GM23338 (cell line): ENCODE results near the gene ZNF280D. TPM values are rescaled to one million over a fixed set of nuclear protein-coding genes. Genes with fewer than 3 reads are reported as not detected.
A peak's percentile ranks its signal among the peaks of the same experiment; 100 is the strongest.

Experiments used
- ATAC-seq: fragments of 200-7000 bp; cut with Tn5 transposase; 3 replicates; pipeline ENCODE4 v1.9.1; 2020
- DNase-seq: peaks from one replicate; pipeline ENCODE4 v3.0.0-alpha.2; 2015; ENCODE audit warnings: low spot score
- H2AFZ ChIP-seq: fragments of 200-600 bp; sonication (generic); 2 replicates; pipeline ENCODE4 v1.8.0; 2016; ENCODE audit warnings: antibody characterized with exemption, mild to moderate bottlenecking, moderate library complexity
- H3F3A ChIP-seq: fragments of 200-600 bp; sonication (generic); replicated peaks from 2 replicates; pipeline ENCODE4 v1.8.0; 2017; ENCODE audit warnings: antibody characterized with exemption, mixed run types, low read depth
- H3K27ac ChIP-seq: fragments of 200-600 bp; sonication (generic); 2 replicates; pipeline ENCODE4 v1.6.1; 2016; ENCODE audit warnings: low read depth
- H3K27me3 ChIP-seq: fragments of 200-600 bp; sonication (generic); 2 replicates; pipeline ENCODE4 v1.8.0; 2016; ENCODE audit warnings: mild to moderate bottlenecking, mixed run types, moderate library complexity; ENCODE audit not compliant: insufficient read depth
- H3K36me3 ChIP-seq: fragments of 200-600 bp; sonication (generic); 2 replicates; pipeline ENCODE4 v1.8.0; 2016; ENCODE audit warnings: mild to moderate bottlenecking; ENCODE audit not compliant: insufficient read depth
- H3K4me1 ChIP-seq: fragments of 200-600 bp; sonication (generic); 2 replicates; pipeline ENCODE4 v1.8.0; 2016; ENCODE audit warnings: mild to moderate bottlenecking, moderate library complexity; ENCODE audit not compliant: insufficient read depth
- H3K4me2 ChIP-seq: fragments of 200-600 bp; sonication (generic); 2 replicates; pipeline ENCODE4 v1.7.1; 2017; ENCODE audit warnings: mixed run types
- H3K4me3 ChIP-seq: fragments of 200-600 bp; sonication (generic); 2 replicates; pipeline ENCODE4 v1.6.1; 2016; ENCODE audit warnings: mixed run types
- H3K79me2 ChIP-seq: fragments of 200-600 bp; sonication (generic); replicated peaks from 2 replicates; pipeline ENCODE4 v1.8.0; 2017; ENCODE audit warnings: mild to moderate bottlenecking; ENCODE audit not compliant: insufficient read depth
- H3K9me2 ChIP-seq: fragments of 200-600 bp; sonication (generic); 2 replicates; pipeline ENCODE4 v1.8.0; 2017; ENCODE audit not compliant: insufficient read depth
- H4K20me1 ChIP-seq: fragments of 200-600 bp; sonication (generic); replicated peaks from 2 replicates; pipeline ENCODE4 v1.8.0; 2017; ENCODE audit warnings: mild to moderate bottlenecking; ENCODE audit not compliant: insufficient read depth
- H3K27ac Mint-ChIP-seq: 2 replicates; pipeline ENCODE4 v1.8.0; 2020; ENCODE audit warnings: inconsistent platforms, mild to moderate bottlenecking, moderate library complexity, mixed read lengths
- H3K27me3 Mint-ChIP-seq: 3 replicates; pipeline ENCODE4 v1.8.0; 2022; ENCODE audit warnings: low read depth, mild to moderate bottlenecking, moderate library complexity, mixed read lengths, inconsistent platforms; ENCODE audit not compliant: insufficient read depth, poor library complexity
- H3K36me3 Mint-ChIP-seq: 3 replicates; pipeline ENCODE4 v1.8.0; 2021; ENCODE audit warnings: low read depth, mild to moderate bottlenecking, inconsistent platforms, moderate library complexity, mixed read lengths
- H3K4me1 Mint-ChIP-seq: 3 replicates; pipeline ENCODE4 v1.8.0; 2020; ENCODE audit warnings: mild to moderate bottlenecking, inconsistent platforms, mixed read lengths
- H3K4me3 Mint-ChIP-seq: 3 replicates; pipeline ENCODE4 v1.8.0; 2021; ENCODE audit warnings: moderate library complexity, mild to moderate bottlenecking, inconsistent platforms, mixed read lengths
- H3K9me3 Mint-ChIP-seq: 3 replicates; pipeline ENCODE4 v1.8.0; 2020; ENCODE audit warnings: moderate library complexity, mild to moderate bottlenecking, inconsistent platforms, mixed read lengths
- CREB1 ChIP-seq: fragments of 250-450 bp; sonication (Bioruptor Pico); IDR thresholded peaks from 2 replicates; pipeline ENCODE4 v1.5.0; 2020; ENCODE audit warnings: low read depth, mild to moderate bottlenecking, moderate library complexity
- CTCF ChIP-seq, 2 experiments: fragments of 200-600 bp in 1 of 2; sonication (generic) in 1 of 2; conservative IDR thresholded peaks; 2 replicates each; pipeline versions ENCODE4 v1.5.1 to v1.6.1; 2016 to 2017; ENCODE audit warnings: antibody characterized with exemption in 2 of 2, low read depth in 2 of 2, mild to moderate bottlenecking in 2 of 2, moderate library complexity in 1 of 2
- ETS1 ChIP-seq: IDR thresholded peaks from 2 replicates; pipeline ENCODE4 v1.6.1; 2016; ENCODE audit warnings: antibody characterized with exemption
- EZH2 ChIP-seq: fragments of 200-600 bp; sonication (generic); IDR thresholded peaks from one replicate; pipeline ENCODE4 v1.8.0; 2017; ENCODE audit warnings: antibody characterized with exemption, mild to moderate bottlenecking, low read depth; ENCODE audit not compliant: unreplicated experiment
- EZH2phosphoT487 ChIP-seq: fragments of 200-600 bp; sonication (generic); IDR thresholded peaks from one replicate; pipeline ENCODE4 v1.8.1; 2018; ENCODE audit warnings: antibody characterized with exemption; ENCODE audit not compliant: unreplicated experiment
- JUNB ChIP-seq: IDR thresholded peaks from one replicate; pipeline ENCODE4 v1.6.1; 2016; ENCODE audit warnings: antibody characterized with exemption; ENCODE audit not compliant: unreplicated experiment
- NANOG ChIP-seq: IDR thresholded peaks from 2 replicates; pipeline ENCODE4 v1.6.1; 2016; ENCODE audit warnings: antibody characterized with exemption, borderline replicate concordance
- POLR2AphosphoS5 ChIP-seq: IDR thresholded peaks from 2 replicates; pipeline ENCODE4 v1.6.1; 2016; ENCODE audit warnings: antibody characterized with exemption, low read depth
- REST ChIP-seq: IDR thresholded peaks from one replicate; pipeline ENCODE4 v1.6.1; 2018; ENCODE audit warnings: antibody characterized with exemption; ENCODE audit not compliant: unreplicated experiment
- STAT1 ChIP-seq: IDR thresholded peaks from one replicate; pipeline ENCODE4 v1.6.1; 2016; ENCODE audit warnings: antibody characterized with exemption; ENCODE audit not compliant: unreplicated experiment
- ZNF114 ChIP-seq: fragments of 250-450 bp; sonication (Bioruptor Pico); IDR thresholded peaks from 2 replicates; pipeline ENCODE4 v1.5.0; 2020; ENCODE audit warnings: mild to moderate bottlenecking, moderate library complexity
- ZNF331 ChIP-seq: fragments of 250-450 bp; sonication (Bioruptor Pico); IDR thresholded peaks from 2 replicates; pipeline ENCODE4 v1.5.0; 2020; ENCODE audit warnings: low read depth, mild to moderate bottlenecking, moderate library complexity
- ZNF462 ChIP-seq: fragments of 250-450 bp; sonication (Bioruptor Pico); IDR thresholded peaks from 2 replicates; pipeline ENCODE4 v1.5.0; 2020; ENCODE audit warnings: mild to moderate bottlenecking, moderate library complexity
- polyA plus RNA-seq: library from polyadenylated mRNA; unstranded; fragments of >200 nt; fragmentation: Nextera tagmentation; extraction: Ambion mirVana; gene quantifications from 2 replicates; pipeline ENCODE4 v1.2.1, GENCODE V29; 2016
- total RNA-seq: library from RNA; depleted of rRNA; stranded (reverse); fragments of >200 nt; shearing (Covaris generic); gene quantifications from 2 replicates; pipeline ENCODE4 v1.2.3, GENCODE V29; 2014

ZNF280D gene
- total and polyA plus RNA-seq, 2 experiments from 2014 or later: 23.3 to 32.5 TPM

GRCh38 chr15:56613811-56614210 lies 119.5 kb downstream of the ZNF280D start:
- TF ChIP-seq REST (no peak), EZH2 (no peak), ETS1 (no peak), POLR2AphosphoS5 (no peak), CREB1 (CRISPR knock-in tag) (no peak), EZH2phosphoT487 (no peak), CTCF (conservative IDR thresholded peaks at IDR 0.05; ENCODE audit: low read depth in 2 of 2) (no peak), JUNB (no peak), ZNF331 (CRISPR knock-in tag) (no peak), NANOG (no peak), ZNF114 (CRISPR knock-in tag) (no peak), STAT1 (no peak), ZNF462 (CRISPR knock-in tag) (no peak)
- H3K4me2 ChIP-seq: no peak overlapping the region
- H3K79me2 ChIP-seq: no peaks in the 10 kb centered on the region
- no peak for DNase-seq
- H2AFZ ChIP-seq: 0 out of 2 replicates have a peak overlapping the region, but pooled peaks have one; percentile 16
- H3K27ac Mint-ChIP-seq: no peak overlapping the region
- H3K9me3 Mint-ChIP-seq: no peaks in the 10 kb centered on the region; the same call in 2 of the 3 replicates
- no peak overlapping the region for H3K4me3 ChIP-seq
- no peaks in the 10 kb centered on the region for H3K27me3 Mint-ChIP-seq
- no peaks in the 10 kb centered on the region for H4K20me1 ChIP-seq
- H3F3A ChIP-seq: no peaks in the 10 kb centered on the region
- H3K27ac ChIP-seq: no peak overlapping the region
- H3K4me1 Mint-ChIP-seq: peaks cover 6% of the 10 kb centered on the region; the same call in 1 of the 3 replicates
- no peak overlapping the region for H3K4me3 Mint-ChIP-seq
- no peaks in the 10 kb centered on the region for H3K27me3 ChIP-seq
- H3K4me1 ChIP-seq: no peaks in the 10 kb centered on the region
- no peak for ATAC-seq
- H3K36me3 ChIP-seq: no peaks in the 10 kb centered on the region
- no peaks in the 10 kb centered on the region for H3K36me3 Mint-ChIP-seq
- H3K9me2 ChIP-seq: no peaks in the 10 kb centered on the region
